Astrocyte (in vitro differentiated cells and primary cell): ENCODE measurements around the gene PTPN14. TPM values are rescaled to one million over a fixed set of nuclear protein-coding genes. Genes with fewer than 3 reads are reported as not detected.
A peak's percentile ranks its signal among the peaks of the same experiment; 100 is the strongest.

Experiments
- DNase-seq: peaks from one replicate; pipeline ENCODE4 v3.0.0-alpha.2; 2010; ENCODE audit warnings: low read depth
- FAIRE-seq: peaks from 2 replicates; lab custom pipeline; 2011; peaks lifted over from hg19 to GRCh38; lab: Jason Lieb, UNC
- H2AFZ ChIP-seq: 2 replicates; pipeline ENCODE4 v1.6.0; 2012; ENCODE audit warnings: low read depth, low read length, inconsistent platforms
- H3K27ac ChIP-seq: 2 replicates; pipeline ENCODE4 v1.5.1; 2011; ENCODE audit warnings: low read depth, low read length, inconsistent platforms
- H3K27me3 ChIP-seq: 2 replicates; pipeline ENCODE4 v1.6.0; 2011; ENCODE audit warnings: low read length, inconsistent platforms; ENCODE audit not compliant: insufficient read depth
- H3K36me3 ChIP-seq: 2 replicates; pipeline ENCODE4 v1.5.1; 2011; ENCODE audit warnings: low read length, inconsistent platforms; ENCODE audit not compliant: insufficient read depth
- H3K4me1 ChIP-seq: 2 replicates; pipeline ENCODE4 v1.5.1; 2011; ENCODE audit warnings: low read length, inconsistent platforms; ENCODE audit not compliant: insufficient read depth
- H3K4me2 ChIP-seq: 2 replicates; pipeline ENCODE4 v1.6.0; 2012; ENCODE audit warnings: low read length, inconsistent platforms
- H3K4me3 ChIP-seq: 2 replicates; pipeline ENCODE4 v1.5.1; 2011; ENCODE audit warnings: low read depth, mild to moderate bottlenecking, low read length, inconsistent platforms; ENCODE audit not compliant: insufficient read depth
- H3K79me2 ChIP-seq: 2 replicates; pipeline ENCODE4 v1.6.0; 2012; ENCODE audit warnings: mild to moderate bottlenecking, low read length, inconsistent platforms; ENCODE audit not compliant: insufficient read depth
- H3K9ac ChIP-seq: 2 replicates; pipeline ENCODE4 v1.6.0; 2012; ENCODE audit warnings: mild to moderate bottlenecking, low read length, inconsistent platforms
- H3K9me3 ChIP-seq: 2 replicates; pipeline ENCODE4 v1.5.1; 2012; ENCODE audit warnings: low read depth, mild to moderate bottlenecking, low read length, inconsistent platforms; ENCODE audit not compliant: insufficient read depth
- H4K20me1 ChIP-seq: 2 replicates; pipeline ENCODE4 v1.6.0; 2012; ENCODE audit warnings: low read length, inconsistent platforms; ENCODE audit not compliant: insufficient read depth
- H3K27ac Mint-ChIP-seq: one replicate; pipeline ENCODE4 v1.8.0; 2021; ENCODE audit warnings: mild to moderate bottlenecking, mixed read lengths; ENCODE audit not compliant: unreplicated experiment
- H3K27me3 Mint-ChIP-seq: one replicate; pipeline ENCODE4 v1.8.0; 2021; ENCODE audit warnings: low read depth, mixed read lengths; ENCODE audit not compliant: unreplicated experiment
- H3K36me3 Mint-ChIP-seq: one replicate; pipeline ENCODE4 v1.8.0; 2021; ENCODE audit warnings: low read depth, mixed read lengths; ENCODE audit not compliant: unreplicated experiment
- H3K4me1 Mint-ChIP-seq: one replicate; pipeline ENCODE4 v1.8.0; 2021; ENCODE audit warnings: low read depth, mixed read lengths; ENCODE audit not compliant: unreplicated experiment
- H3K4me3 Mint-ChIP-seq: one replicate; pipeline ENCODE4 v1.8.0; 2021; ENCODE audit warnings: mild to moderate bottlenecking, moderate library complexity, mixed read lengths; ENCODE audit not compliant: unreplicated experiment
- H3K9me3 Mint-ChIP-seq: one replicate; pipeline ENCODE4 v1.8.0; 2021; ENCODE audit warnings: mild to moderate bottlenecking, mixed read lengths; ENCODE audit not compliant: unreplicated experiment
- CTCF ChIP-seq: IDR thresholded peaks from 2 replicates; pipeline ENCODE4 v1.5.1; 2011; ENCODE audit warnings: low read depth, mild to moderate bottlenecking, inconsistent platforms, low read length, moderate library complexity; ENCODE audit not compliant: insufficient read depth
- EZH2 ChIP-seq: IDR thresholded peaks from 2 replicates; pipeline ENCODE4 v1.6.1; 2012; ENCODE audit warnings: mild to moderate bottlenecking, low read length, inconsistent platforms; ENCODE audit not compliant: insufficient read depth
- total RNA-seq: library from RNA; stranded (reverse); gene quantifications from 2 replicates; pipeline ENCODE4 v1.2.1, GENCODE V29; 2021

The PTPN14 gene
- total RNA-seq, 1 donor from 2014 or later = 177 TPM

DNA sequence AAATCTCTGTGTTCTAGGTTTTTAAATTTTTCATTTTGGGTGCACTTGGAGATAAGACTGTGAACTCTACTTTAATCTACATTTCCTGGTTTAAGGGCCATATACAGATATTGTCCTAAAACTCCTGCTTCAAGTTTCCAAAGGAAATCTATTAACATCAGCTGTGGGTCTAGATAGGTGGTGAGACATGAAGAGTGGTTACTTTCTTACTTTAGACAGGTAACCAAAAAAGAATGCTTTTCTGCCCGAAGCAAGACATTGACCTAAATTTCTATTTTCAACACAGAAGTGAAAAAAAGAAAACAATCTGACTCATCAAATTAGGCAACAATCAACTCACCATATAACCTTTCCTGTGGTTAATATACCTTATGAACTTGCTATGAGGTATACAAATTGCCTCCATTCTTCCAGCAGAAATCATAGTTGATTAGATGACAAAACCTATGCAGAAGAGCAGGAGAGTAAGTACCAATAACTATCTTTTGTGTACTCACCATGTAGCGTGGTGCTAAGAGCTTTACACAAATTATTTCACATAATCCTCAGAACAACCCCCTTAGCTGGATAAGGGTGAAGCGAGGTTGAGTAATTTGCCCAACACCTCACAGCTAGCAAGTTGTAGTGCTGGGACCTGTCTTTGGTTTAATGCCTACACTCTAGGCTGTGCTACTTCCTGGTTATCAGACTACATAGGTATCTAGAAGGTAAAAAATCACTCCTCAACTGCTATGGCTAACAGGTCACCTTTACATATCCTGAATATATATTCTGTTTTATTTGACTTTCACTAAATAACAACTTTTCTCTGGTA, 23.4 kb upstream of the PTPN14 start:
- FAIRE-seq = no peak
- no peaks in the 10 kb centered on the region for H3K27me3 Mint-ChIP-seq

DNA sequence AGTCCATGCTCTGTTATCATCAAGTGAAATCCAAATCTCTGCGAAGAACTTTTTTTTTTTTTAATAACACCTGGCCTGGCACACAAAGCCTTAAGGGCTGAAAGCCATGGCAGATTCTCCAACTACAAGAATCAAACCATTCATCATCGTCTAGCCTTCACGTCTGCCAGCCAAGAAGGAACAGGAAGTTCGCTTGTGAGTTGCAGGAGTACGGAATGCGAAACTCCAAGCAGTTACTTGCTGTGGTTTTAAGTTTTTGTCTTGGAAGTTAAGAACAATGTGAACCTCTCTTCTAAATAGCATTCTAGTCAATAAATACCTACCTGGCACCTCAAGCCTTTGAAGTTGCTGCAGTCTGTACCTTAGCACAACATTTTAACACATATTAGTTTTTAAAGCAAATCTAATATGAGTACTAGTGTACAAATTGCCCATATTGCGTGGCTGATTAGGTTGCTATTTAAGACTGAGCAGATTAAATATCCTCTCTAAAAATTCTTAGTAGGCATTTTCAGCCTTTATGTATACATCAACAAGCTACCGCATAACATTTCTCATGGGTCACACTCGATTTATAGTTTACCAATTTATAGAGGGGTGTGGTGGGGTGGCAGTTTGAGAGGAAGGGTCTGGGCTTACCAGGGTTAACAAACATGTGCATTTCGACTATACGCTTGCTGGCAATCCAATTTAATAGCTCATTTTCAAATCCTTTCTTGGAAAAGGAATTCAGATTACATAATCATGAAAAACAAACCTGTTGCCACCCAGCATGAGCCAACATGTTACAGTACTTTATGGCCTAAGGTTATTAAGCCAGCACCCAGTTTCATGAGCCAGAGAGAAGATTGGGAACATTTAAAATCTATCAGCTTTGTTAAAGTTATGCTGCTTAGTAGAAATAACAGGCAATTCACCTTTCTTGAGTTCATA, 22.2 kb upstream of the PTPN14 start:
- TF ChIP-seq EZH2 (no peak), CTCF (no peak)
- Histone ChIP-seq H3K4me2 (no peak overlapping the region), H4K20me1 (no peaks in the 10 kb centered on the region), H3K4me1 (peaks cover 29% of the 10 kb centered on the region), H3K79me2 (no peaks in the 10 kb centered on the region), H3K9me3 (peaks cover 12% of the 10 kb centered on the region), H3K27me3 (no peaks in the 10 kb centered on the region), H3K36me3 (no peaks in the 10 kb centered on the region), H3K9ac (no peak overlapping the region), H3K4me3 (no peak overlapping the region), H3K27ac (no peak overlapping the region), H2AFZ (no peak overlapping the region)
- DNase-seq (peak; percentile 73), FAIRE-seq (peak; percentile 5)
- Mint-ChIP-seq H3K36me3 (peaks cover 10% of the 10 kb centered on the region), H3K27ac (peak overlapping the region; percentile 59), H3K9me3 (peaks cover 22% of the 10 kb centered on the region), H3K4me3 (no peak overlapping the region), H3K4me1 (peaks cover 41% of the 10 kb centered on the region), H3K27me3 (no peaks in the 10 kb centered on the region)

More for the DNA sequence above, 23.4 kb upstream of the PTPN14 start:
- Histone ChIP-seq H4K20me1 (no peaks in the 10 kb centered on the region), H2AFZ (no peak overlapping the region), H3K9ac (no peak overlapping the region), H3K4me3 (no peak overlapping the region), H3K27ac (no peak overlapping the region), H3K36me3 (no peaks in the 10 kb centered on the region), H3K4me1 (peaks cover 21% of the 10 kb centered on the region), H3K27me3 (no peaks in the 10 kb centered on the region), H3K4me2 (no peak overlapping the region), H3K9me3 (peaks cover 12% of the 10 kb centered on the region), H3K79me2 (no peaks in the 10 kb centered on the region)
- Mint-ChIP-seq H3K4me1 (peaks cover 32% of the 10 kb centered on the region), H3K4me3 (no peak overlapping the region), H3K27ac (peak overlapping the region; percentile 34), H3K9me3 (peaks cover 22% of the 10 kb centered on the region), H3K36me3 (peaks cover 10% of the 10 kb centered on the region)
- TF ChIP-seq EZH2 = no peak
- no peak for TF ChIP-seq CTCF
- no peak for DNase-seq
